GM10248 (cell line): Measurements from ENCODE around the gene STXBP6.
"Not testable (repeated sequence)": the region's sequence is repeated elsewhere in the genome, so short reads cannot be mapped to it uniquely, and the experiment has no call there.

Source experiments
- CTCF ChIA-PET: fragments of 300-600 bp; sonication (Branson Sonifier 250); formaldehyde crosslinking; extraction: SDS; loops from one replicate; lab custom pipeline; 2021; ENCODE audit warnings: antibody characterized with exemption; lab: Yijun Ruan, JAX
- POLR2A ChIA-PET: fragments of 350-650 bp; sonication (Branson Sonifier 250); formaldehyde crosslinking; extraction: SDS; loops from one replicate; lab custom pipeline; 2020; ENCODE audit warnings: antibody characterized with exemption; lab: Yijun Ruan, JAX
- DNase-seq: peaks from one replicate; pipeline ENCODE4 v3.0.0; 2012; ENCODE audit errors: extremely low spot score
- TF ChIP-seq, protein P1 (sequence below): IDR thresholded peaks from 2 replicates; pipeline ENCODE4 v1.5.1; 2012; ENCODE audit warnings: mild to moderate bottlenecking, low read depth; ENCODE audit errors: extremely low read depth, missing control alignments, control extremely low read depth

Gene STXBP6

GRCh38 chr14:24804552-24805212 lies 245.3 kb downstream of the STXBP6 start:
- POLR2A ChIA-PET, result no interaction called here
- TF ChIP-seq, protein P1, sequence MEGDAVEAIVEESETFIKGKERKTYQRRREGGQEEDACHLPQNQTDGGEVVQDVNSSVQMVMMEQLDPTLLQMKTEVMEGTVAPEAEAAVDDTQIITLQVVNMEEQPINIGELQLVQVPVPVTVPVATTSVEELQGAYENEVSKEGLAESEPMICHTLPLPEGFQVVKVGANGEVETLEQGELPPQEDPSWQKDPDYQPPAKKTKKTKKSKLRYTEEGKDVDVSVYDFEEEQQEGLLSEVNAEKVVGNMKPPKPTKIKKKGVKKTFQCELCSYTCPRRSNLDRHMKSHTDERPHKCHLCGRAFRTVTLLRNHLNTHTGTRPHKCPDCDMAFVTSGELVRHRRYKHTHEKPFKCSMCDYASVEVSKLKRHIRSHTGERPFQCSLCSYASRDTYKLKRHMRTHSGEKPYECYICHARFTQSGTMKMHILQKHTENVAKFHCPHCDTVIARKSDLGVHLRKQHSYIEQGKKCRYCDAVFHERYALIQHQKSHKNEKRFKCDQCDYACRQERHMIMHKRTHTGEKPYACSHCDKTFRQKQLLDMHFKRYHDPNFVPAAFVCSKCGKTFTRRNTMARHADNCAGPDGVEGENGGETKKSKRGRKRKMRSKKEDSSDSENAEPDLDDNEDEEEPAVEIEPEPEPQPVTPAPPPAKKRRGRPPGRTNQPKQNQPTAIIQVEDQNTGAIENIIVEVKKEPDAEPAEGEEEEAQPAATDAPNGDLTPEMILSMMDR, result no peak
- CTCF ChIA-PET, result interaction anchor here (0.8 to 5.1 kb wide), 12 partner anchors 11 to 595 kb away, joined by 3 to 84 read pairs (median 7); no protein-coding TSS in a partner anchor
- DNase-seq, result no peak

DNA sequence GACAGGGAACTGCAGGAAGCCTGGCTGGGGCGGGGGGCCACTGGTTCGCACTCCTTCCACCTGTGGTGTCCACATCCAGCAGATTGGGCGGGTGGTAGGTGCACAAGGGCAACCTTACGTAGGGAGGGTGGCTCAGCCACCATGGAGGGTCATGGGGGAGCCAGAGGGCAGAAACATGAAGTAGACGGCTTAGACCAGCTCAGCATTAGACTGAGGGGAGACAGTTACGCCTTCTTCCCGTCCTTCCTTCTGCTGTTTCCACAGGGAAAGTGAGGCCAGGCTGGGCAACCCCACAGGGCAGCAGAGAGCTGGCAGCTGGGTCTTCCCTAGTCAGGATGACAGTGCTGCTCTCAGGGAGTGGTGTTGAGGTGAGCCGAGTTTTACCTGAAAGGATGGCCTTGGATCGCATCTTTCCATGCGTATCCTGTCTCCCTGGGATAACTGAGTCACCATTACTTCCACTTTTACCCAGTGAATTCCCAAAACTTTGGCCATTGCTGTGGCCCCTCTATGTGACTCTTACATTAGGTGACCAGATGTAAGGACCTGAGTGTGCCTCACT lies 245.9 kb downstream of the STXBP6 start:
- POLR2A ChIA-PET, result no interaction called here
- DNase-seq, result no peak
- CTCF ChIA-PET, result interaction anchor here (1.1 to 5.1 kb wide), 5 partner anchors 11 to 345 kb away, joined by 4 to 84 read pairs (median 19); no protein-coding TSS in a partner anchor
- TF ChIP-seq, protein P1, result no peak

GRCh38 chr14:24803426-24803825 lies 246.5 kb downstream of the STXBP6 start:
- CTCF ChIA-PET, result interaction anchor here (1.1 to 5.1 kb wide), 2 partner anchors 92 to 329 kb away, joined by 4 to 19 read pairs; no protein-coding TSS in a partner anchor
- DNase-seq, POLR2A ChIA-PET: not testable (repeated sequence)

DNA sequence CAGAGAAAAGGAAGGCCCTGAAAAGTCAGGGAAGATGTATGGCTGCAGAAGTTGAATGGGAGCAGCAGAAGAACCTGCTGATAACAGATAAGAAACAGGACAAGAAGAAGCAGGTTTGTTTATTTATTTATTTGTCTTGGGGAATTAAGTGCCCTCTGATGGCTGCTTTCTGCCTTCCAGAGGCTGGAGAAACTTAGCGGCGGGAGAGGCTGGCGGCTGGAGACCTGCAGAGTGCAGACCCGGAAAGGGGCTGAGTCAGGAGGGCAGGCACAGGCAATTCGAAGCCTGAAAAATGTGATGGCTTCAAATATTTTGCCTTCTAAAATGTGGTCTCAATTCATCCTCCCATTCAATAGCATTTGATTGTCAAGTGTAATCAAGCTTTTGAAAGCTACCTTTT lies 247.7 kb downstream of the STXBP6 start:
- TF ChIP-seq, protein P1, result no peak
- ChIA-PET CTCF (no interaction called here), POLR2A (no interaction called here)
- no peak for DNase-seq

GRCh38 chr14:24801024-24801423 lies 248.9 kb downstream of the STXBP6 start:
- CTCF ChIA-PET, result no interaction called here
- DNase-seq, result no peak
- POLR2A ChIA-PET, result no interaction called here
- TF ChIP-seq, protein P1, result no peak

DNA sequence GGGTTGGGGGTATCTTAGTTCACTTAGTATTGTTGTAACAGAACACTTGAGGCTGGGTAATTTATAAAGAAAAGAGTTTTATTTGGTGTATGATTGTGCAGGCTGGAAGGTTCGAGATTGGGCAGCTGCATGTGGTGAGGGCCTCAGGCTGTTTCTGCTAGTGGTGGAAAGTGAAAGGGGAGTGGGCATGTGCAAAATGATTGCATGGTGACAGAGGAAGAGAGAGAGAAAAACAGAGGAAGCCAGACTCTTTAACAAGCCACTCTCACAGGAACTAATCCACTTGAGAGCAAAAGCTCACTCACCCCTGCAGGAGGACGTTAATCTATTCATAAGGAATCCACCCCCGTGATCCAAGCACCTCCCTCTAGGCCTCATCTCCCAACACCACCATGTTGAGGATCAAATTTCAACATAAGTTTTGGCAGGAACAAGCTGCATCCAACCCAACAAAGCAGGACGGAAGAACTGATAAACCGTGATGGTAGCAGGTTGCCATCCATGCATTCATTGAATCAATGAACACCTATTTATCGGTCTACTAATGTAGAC lies 251.0 kb downstream of the STXBP6 start:
- ChIA-PET CTCF (interaction anchor here (2.1 kb wide), 1 partner anchor 10 kb away, joined by 7 read pairs; no protein-coding TSS in a partner anchor), POLR2A (no interaction called here)
- TF ChIP-seq, protein P1, result no peak
- no peak for DNase-seq

DNA sequence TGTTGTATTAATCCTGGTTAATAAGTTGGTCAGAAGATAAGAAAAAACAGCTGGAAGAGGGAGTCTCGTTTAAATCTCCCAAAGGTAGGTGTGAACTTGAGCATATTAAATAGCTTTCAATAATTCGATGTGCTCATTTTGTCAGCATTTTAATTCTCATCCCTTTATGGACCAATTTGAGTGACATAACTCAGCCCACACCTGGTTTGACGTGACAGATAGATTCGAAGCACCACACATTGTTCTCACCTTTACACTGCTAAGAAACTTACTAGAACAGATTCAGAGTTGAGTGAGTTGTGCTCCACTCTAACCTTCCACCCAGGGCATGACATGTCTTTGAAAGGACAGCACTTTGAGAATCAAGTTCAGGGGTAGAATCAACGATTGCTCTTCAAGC lies 254.5 kb downstream of the STXBP6 start:
- TF ChIP-seq, protein P1, result no peak
- POLR2A ChIA-PET, result no interaction called here
- CTCF ChIA-PET, result interaction anchor here (5.9 kb wide), 1 partner anchor 11 kb away, joined by 30 read pairs; no protein-coding TSS in a partner anchor
- no peak for DNase-seq
